CD4-positive, alpha-beta T cell treated with Interleukin-17A for 1 hour (primary cell): ENCODE measurements around the gene SCML1.
A peak's percentile ranks its signal among the peaks of the same experiment; 100 is the strongest.

ENCODE experiments used
- DNase-seq: peaks from one replicate; pipeline ENCODE4 v3.0.0-alpha.2; 2020

SCML1 gene

GRCh38 chrX:17736856-17737709, at the start of gene SCML1:
TSS of gene SCML1 (plus strand) at chrX:17737493. CDS start at chrX:17744187, 6,694 bp downstream.
- DNase-seq, result peak; percentile 87

- no peak for DNase-seq
Measured at GRCh38 chrX:17687648-17688047, 49.6 kb upstream of the SCML1 start.

- DNase-seq, result peak; percentile 47
Measured at GRCh38 chrX:17689971-17690409, 47.3 kb upstream of the SCML1 start.

GRCh38 chrX:17692709-17693346, 44.5 kb upstream of the SCML1 start:
- DNase-seq, result no peak

GRCh38 chrX:17697191-17697590, 40.1 kb upstream of the SCML1 start:
- peak; percentile 3 for DNase-seq

GRCh38 chrX:17700976-17701375, 36.3 kb upstream of the SCML1 start:
- DNase-seq, result no peak

- no peak for DNase-seq
Measured at GRCh38 chrX:17703201-17703600, 34.1 kb upstream of the SCML1 start.

GRCh38 chrX:17705211-17705610, 32.1 kb upstream of the SCML1 start:
- DNase-seq, result no peak

- no peak for DNase-seq
Measured at GRCh38 chrX:17706676-17707075, 30.6 kb upstream of the SCML1 start.

- DNase-seq, result no peak
Measured at GRCh38 chrX:17707731-17708130, 29.6 kb upstream of the SCML1 start.

- DNase-seq, result no peak
Measured at GRCh38 chrX:17710871-17711301, 26.4 kb upstream of the SCML1 start.

- no peak for DNase-seq
Measured at GRCh38 chrX:17713288-17713687, 24.0 kb upstream of the SCML1 start.

GRCh38 chrX:17718649-17719165, 18.6 kb upstream of the SCML1 start:
- no peak for DNase-seq

GRCh38 chrX:17719711-17720110, 17.6 kb upstream of the SCML1 start:
- DNase-seq, result no peak

GRCh38 chrX:17721715-17722114, 15.6 kb upstream of the SCML1 start:
- no peak for DNase-seq

GRCh38 chrX:17725181-17725580, 12.1 kb upstream of the SCML1 start:
- DNase-seq, result no peak

- no peak for DNase-seq
Measured at GRCh38 chrX:17732138-17732783, 5.0 kb upstream of the SCML1 start.

GRCh38 chrX:17735406-17735805, 1.9 kb upstream of the SCML1 start:
- no peak for DNase-seq

GRCh38 chrX:17736478-17736855, 826 bp upstream of the SCML1 start:
- no peak for DNase-seq

- DNase-seq, result no peak
Measured at GRCh38 chrX:17737710-17737985, 355 bp downstream of the SCML1 start.

GRCh38 chrX:17737986-17738713, 857 bp downstream of the SCML1 start:
- DNase-seq, result peak; percentile 70

- DNase-seq, result no peak
Measured at GRCh38 chrX:17738737-17739535, 1.6 kb downstream of the SCML1 start.
